Chondrocyte (in vitro differentiated cells): Measurements from ENCODE around the gene ATP11A. TPM values are rescaled to one million over a fixed set of nuclear protein-coding genes. Genes with fewer than 3 reads are reported as not detected.

ENCODE experiments used
- DNase-seq: peaks from one replicate; pipeline ENCODE4 v3.0.0; 2021; ENCODE audit warnings: mixed read lengths, low spot score
- H3K27ac Mint-ChIP-seq: one replicate; pipeline ENCODE4 v1.8.0; 2021; ENCODE audit warnings: mild to moderate bottlenecking, moderate library complexity, mixed read lengths; ENCODE audit not compliant: unreplicated experiment
- H3K27me3 Mint-ChIP-seq: 2 replicates; pipeline ENCODE4 v1.8.0; 2021; ENCODE audit warnings: low read depth, mixed read lengths
- H3K36me3 Mint-ChIP-seq: 2 replicates; pipeline ENCODE4 v1.8.0; 2021; ENCODE audit warnings: low read depth, mixed read lengths
- H3K4me1 Mint-ChIP-seq: 2 replicates; pipeline ENCODE4 v1.8.0; 2021; ENCODE audit warnings: low read depth, mild to moderate bottlenecking, mixed read lengths
- H3K4me3 Mint-ChIP-seq: one replicate; pipeline ENCODE4 v1.8.0; 2021; ENCODE audit warnings: mild to moderate bottlenecking, moderate library complexity, mixed read lengths; ENCODE audit not compliant: unreplicated experiment
- H3K9me3 Mint-ChIP-seq: 2 replicates; pipeline ENCODE4 v1.8.0; 2021; ENCODE audit warnings: low read depth, mixed read lengths
- total RNA-seq: library from RNA; stranded (reverse); gene quantifications from 3 replicates; pipeline ENCODE4 v1.2.1, GENCODE V29; 2021
- TF ChIP-seq, protein P1 (sequence below): fragments of 200-600 bp; sonication (generic); IDR thresholded peaks from 2 replicates; pipeline ENCODE4 v1.5.0; 2021; ENCODE audit warnings: antibody characterized with exemption, mild to moderate bottlenecking, moderate library complexity

ATP11A gene
- total RNA-seq, 1 donor from 2014 or later: 13.1 TPM

DNA sequence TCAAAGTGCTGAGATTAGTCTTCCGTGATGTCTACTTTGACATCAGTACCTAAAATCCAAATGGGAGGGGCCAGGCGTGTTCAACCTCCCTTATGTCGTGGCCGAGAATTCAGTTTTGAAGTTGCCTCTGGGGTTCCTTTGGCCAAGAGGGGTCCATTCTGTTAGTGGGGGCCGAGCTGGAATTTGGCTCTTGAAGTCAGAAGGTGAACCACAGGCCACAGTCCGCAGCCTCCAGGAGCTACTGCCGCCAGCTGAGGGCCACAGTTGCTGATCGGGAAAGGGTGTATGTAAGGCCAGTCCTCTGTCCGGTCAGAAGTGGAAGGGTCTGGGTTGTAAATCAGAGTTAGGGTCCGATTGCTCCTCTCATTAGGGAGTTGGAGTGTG lies 31.0 kb downstream of the ATP11A start:
- TF ChIP-seq, protein P1, sequence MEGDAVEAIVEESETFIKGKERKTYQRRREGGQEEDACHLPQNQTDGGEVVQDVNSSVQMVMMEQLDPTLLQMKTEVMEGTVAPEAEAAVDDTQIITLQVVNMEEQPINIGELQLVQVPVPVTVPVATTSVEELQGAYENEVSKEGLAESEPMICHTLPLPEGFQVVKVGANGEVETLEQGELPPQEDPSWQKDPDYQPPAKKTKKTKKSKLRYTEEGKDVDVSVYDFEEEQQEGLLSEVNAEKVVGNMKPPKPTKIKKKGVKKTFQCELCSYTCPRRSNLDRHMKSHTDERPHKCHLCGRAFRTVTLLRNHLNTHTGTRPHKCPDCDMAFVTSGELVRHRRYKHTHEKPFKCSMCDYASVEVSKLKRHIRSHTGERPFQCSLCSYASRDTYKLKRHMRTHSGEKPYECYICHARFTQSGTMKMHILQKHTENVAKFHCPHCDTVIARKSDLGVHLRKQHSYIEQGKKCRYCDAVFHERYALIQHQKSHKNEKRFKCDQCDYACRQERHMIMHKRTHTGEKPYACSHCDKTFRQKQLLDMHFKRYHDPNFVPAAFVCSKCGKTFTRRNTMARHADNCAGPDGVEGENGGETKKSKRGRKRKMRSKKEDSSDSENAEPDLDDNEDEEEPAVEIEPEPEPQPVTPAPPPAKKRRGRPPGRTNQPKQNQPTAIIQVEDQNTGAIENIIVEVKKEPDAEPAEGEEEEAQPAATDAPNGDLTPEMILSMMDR: no peak
- DNase-seq: no peak
- H3K36me3 Mint-ChIP-seq: peaks cover 3% of the 10 kb centered on the region
- H3K27me3 Mint-ChIP-seq: no peaks in the 10 kb centered on the region
- H3K27ac Mint-ChIP-seq: no peak overlapping the region
- no peak overlapping the region for H3K4me3 Mint-ChIP-seq
- no peaks in the 10 kb centered on the region for H3K9me3 Mint-ChIP-seq
- H3K4me1 Mint-ChIP-seq: peaks cover 18% of the 10 kb centered on the region

DNA sequence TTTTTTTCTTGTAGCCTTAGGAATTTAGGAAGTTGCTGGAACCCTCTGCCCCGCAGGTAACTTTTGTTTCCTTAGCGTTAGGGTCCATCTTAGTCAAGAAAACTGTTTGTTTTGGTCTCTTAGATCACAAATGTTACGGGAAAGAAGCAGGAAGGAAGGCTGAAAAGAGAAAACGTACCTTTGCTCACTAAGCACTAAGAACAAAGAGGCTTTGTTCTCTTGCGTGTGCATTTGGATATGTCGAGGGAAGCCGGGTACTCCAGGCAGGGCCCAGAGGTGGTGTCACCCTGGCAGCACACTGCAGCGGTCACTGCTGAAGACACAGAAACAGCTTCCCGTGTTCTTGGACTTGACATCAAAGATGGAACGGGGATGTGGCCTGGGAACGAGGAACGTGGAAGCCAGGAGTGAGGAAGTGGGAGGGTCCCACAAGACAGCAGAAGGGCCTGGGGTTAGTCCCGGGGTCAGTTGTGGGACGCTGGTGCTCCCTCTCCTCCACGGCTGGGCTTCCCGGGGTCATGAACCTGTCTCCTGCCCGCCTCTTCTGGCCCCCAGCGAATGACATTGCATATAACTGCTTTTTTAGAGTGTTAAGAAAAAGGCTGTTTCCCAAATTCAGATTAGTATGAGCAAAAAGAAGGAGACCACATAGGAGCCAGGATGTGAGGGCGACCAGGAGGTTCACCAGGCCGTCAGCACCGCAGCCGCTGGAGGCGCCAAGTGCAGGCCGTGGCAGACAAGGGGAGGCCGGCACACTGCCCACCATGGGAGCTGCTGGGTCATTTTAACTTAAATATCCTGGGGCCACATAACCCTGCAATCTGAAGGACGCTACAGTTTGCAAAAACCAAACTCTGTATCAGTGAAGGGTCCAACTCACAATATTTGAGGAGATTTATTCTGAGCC lies 31.6 kb downstream of the ATP11A start:
- Mint-ChIP-seq H3K4me3 (no peak overlapping the region), H3K27ac (no peak overlapping the region), H3K27me3 (no peaks in the 10 kb centered on the region), H3K4me1 (peaks cover 21% of the 10 kb centered on the region), H3K9me3 (no peaks in the 10 kb centered on the region), H3K36me3 (peaks cover 3% of the 10 kb centered on the region)
- TF ChIP-seq, protein P1: no peak
- no peak for DNase-seq

DNA sequence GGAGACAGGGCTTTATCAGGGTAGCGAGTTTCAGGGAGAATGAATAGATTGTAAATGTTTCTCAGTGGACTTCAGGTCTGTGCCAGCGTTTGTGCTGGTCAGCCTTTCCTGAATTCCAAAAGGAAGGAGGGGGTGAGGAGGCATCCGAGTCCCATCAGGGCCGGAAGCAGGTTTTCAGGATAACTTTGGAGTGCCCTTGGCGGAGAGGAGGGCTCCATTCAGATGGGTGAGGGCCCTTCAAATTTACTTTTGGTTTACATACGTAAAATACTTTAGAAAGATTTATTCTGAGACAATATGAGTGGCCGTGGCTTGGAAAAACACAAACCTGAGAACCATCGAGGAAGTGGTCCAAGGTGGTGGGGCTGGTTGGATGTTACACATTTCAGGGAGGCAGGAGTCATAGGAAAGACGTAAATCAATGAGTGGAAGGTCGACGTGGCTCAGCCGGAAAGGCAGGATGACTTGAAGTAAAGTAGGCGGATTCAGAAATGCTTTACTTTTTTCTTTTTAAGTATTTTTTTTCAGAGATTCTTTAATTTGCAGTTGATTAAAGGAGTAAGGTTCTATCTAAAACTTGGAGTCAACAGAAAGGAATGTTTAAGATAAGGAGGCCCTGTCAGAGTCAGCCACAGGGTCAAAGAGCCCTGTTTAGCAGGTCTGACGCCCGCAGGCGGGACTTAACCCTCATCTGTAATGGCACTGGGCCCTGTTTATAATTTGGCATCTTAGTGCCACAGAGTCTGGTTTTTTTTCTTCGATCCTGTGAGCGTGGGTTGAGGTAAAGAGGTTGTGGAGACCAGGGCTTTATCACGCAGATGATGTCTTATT lies 32.8 kb downstream of the ATP11A start:
- H3K9me3 Mint-ChIP-seq: no peaks in the 10 kb centered on the region
- no peaks in the 10 kb centered on the region for H3K27me3 Mint-ChIP-seq
- H3K4me1 Mint-ChIP-seq: peaks cover 21% of the 10 kb centered on the region
- H3K4me3 Mint-ChIP-seq: no peak overlapping the region
- no peak for DNase-seq
- H3K36me3 Mint-ChIP-seq: no peaks in the 10 kb centered on the region
- H3K27ac Mint-ChIP-seq: peak overlapping the region; percentile 25
- TF ChIP-seq, protein P1: no peak

DNA sequence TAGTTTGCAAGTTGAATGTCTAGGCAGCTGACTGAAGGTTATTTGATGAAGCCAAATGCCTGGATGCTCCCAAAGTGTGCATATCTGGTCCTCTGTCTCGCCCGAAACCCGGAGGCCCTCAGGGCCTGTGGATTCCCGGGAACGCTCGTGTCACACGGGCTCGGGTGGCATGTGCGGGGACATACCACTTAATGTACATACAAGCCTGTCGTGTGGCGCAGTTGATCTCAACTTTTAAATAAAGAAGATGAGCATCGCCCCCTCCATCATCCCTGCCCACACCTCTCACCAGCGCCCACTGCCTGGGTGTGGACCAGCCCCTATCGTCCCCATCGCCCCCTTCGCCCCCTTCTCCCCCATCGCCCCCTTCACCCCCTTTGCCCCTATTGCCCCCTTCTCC lies 33.9 kb downstream of the ATP11A start:
- Mint-ChIP-seq H3K4me3 (no peak overlapping the region), H3K27ac (peak overlapping the region; percentile 36), H3K27me3 (no peaks in the 10 kb centered on the region), H3K36me3 (no peaks in the 10 kb centered on the region), H3K4me1 (peaks cover 21% of the 10 kb centered on the region), H3K9me3 (no peaks in the 10 kb centered on the region)
- DNase-seq: no peak
- TF ChIP-seq, protein P1: no peak

DNA sequence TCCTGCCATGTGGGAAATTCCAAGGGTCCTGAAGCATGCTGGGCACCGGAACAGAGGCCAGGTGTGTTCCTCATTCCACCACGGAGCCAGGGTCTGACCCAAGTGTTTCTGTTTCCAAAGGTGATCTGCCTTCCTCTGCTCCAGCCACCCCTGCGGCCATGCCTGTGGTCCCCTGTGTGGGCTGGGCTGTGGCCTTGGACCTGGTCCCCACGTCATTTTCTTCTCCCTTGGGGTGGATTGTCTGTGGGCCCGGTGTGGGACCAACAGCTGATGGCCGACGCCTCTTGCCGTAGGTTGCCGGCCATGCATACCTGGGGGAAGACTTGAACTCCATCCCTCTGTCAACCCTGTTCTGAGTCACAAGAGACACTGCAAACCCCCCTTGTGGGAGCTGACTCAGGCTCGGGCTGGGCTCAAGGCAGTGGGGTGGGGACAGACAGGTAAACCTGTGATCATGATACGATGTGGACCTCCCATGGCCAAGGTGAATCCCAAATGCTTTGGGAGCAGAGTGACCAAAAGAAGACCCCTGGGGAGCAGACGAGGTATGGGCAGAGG lies 35.0 kb downstream of the ATP11A start:
- Mint-ChIP-seq H3K27ac (no peak overlapping the region), H3K36me3 (no peaks in the 10 kb centered on the region), H3K9me3 (no peaks in the 10 kb centered on the region), H3K4me3 (no peak overlapping the region), H3K4me1 (peaks cover 21% of the 10 kb centered on the region), H3K27me3 (no peaks in the 10 kb centered on the region)
- DNase-seq: no peak
- TF ChIP-seq, protein P1: no peak
